ENCODE measurements around the gene LDLR. TPM values are rescaled to one million over a fixed set of nuclear protein-coding genes. Genes with fewer than 3 reads are reported as not detected.

Gene LDLR
- total and polyA plus RNA-seq, 2 donors (not counting 3 experiments of a cell fraction or from before 2014, with no cell fraction given) = 142 to 174 TPM

DNA sequence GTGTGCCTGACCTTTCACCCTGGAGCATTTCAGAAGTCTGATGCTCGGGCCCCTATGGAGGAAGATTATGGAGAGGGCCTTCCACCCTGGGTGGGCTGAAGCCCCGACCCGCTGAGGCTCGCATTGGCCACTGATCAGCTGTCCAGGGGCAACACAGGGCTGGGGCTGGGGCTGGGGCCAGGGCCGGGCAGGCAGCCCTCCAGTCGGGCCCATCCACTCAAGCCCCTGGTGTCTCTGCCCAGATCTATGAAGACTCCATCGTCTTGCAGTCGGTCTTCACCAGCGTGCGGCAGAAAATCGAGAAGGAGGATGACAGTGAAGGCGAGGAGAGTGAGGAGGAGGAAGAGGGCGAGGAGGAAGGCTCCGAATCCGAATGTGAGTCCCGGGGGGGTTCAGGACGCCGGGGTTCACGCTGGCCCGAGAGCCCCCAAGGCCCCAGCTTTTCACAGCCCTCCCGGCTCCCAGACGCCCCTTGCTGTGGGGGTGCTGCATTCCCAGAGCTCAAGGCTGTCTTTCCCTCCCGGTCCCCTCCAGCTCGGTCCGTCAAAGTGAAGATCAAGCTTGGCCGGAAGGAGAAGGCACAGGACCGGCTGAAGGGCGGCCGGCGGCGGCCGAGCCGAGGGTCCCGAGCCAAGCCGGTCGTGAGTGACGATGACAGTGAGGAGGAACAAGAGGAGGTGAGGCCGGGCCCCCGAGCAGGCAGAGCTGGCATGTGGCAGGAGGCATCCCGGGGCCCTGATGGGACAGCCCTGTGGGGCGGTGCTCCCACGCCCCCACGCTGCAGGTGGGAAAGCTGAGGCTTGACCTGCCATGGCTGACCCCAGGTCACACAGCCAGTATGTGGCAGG is 29.5 kb upstream of the LDLR start:
- H3K9me1 ChIP-seq (replicated peaks; ENCODE audit: control insufficient read depth, extremely low read depth, insufficient read depth, low read length) = no peaks in the 10 kb centered on the region
- no peaks in the 10 kb centered on the region for H4K20me1 ChIP-seq (replicated peaks; ENCODE audit: control insufficient read depth, extremely low read depth, insufficient read depth, low read length)
- no peak overlapping the region for H3K4me3 ChIP-seq (replicated peaks in 1 of 3; ENCODE audit: insufficient read depth in 1 of 3, low read depth in 1 of 3, low read length in 3 of 3)
- CTCF ChIA-PET = no interaction called here
- peaks cover 3 to 31% of the 10 kb centered on the region in 2 experiments for H3K36me3 ChIP-seq (ENCODE audit: control insufficient read depth in 2 of 2, extremely low read depth in 1 of 2, insufficient read depth in 2 of 2, low read length in 2 of 2)
- BruUV-seq (replicated peaks) = no TSS peak
- no peaks in the 10 kb centered on the region for H3K9me3 ChIP-seq (replicated peaks; ENCODE audit: control insufficient read depth, insufficient read depth, low read length)
- no peaks in the 10 kb centered on the region for H3K4me1 ChIP-seq (ENCODE audit: control insufficient read depth, extremely low read depth, insufficient read depth, low read length)
- no peak overlapping the region for H3K4me2 ChIP-seq (ENCODE audit: insufficient read depth, low read length)
- H3K9ac ChIP-seq (replicated peaks; ENCODE audit: extremely low read depth, insufficient read depth, low read length) = no peak overlapping the region
- intact Hi-C loops (cut with micrococcal nuclease) = no loop called here
- no peak overlapping the region for H3K27ac ChIP-seq (ENCODE audit: insufficient read depth, low read depth, low read length)
- POLR2A ChIA-PET = no interaction called here
- H3K27me3 ChIP-seq (ENCODE audit: control insufficient read depth in 2 of 2, insufficient read depth in 2 of 2, low read length in 2 of 2) = no peaks in the 10 kb centered on the region
- FAIRE-seq (no peak), DNase-seq (ENCODE audit: low read depth, low spot score) (no peak)
- H2AFZ ChIP-seq (ENCODE audit: low read depth, low read length) = no peak overlapping the region
- no peaks in the 10 kb centered on the region for H3K79me2 ChIP-seq (ENCODE audit: control insufficient read depth, insufficient read depth, low read length)
- TF ChIP-seq FOS (IDR thresholded peaks at IDR 0.05; ENCODE audit: borderline replicate concordance, insufficient read depth, low read length) (no peak), POLR2A (IDR thresholded peaks at IDR 0.05; ENCODE audit: low read depth, low read length) (no peak), GATA2 (IDR thresholded peaks at IDR 0.05; ENCODE audit: insufficient read depth, insufficient read length, low read depth, low read length) (no peak), JUN (IDR thresholded peaks at IDR 0.05; ENCODE audit: borderline replicate concordance, insufficient read depth, insufficient read length, low read depth) (no peak), EZH2 (IDR thresholded peaks at IDR 0.05; ENCODE audit: borderline replicate concordance, low read depth, low read length, severe bottlenecking) (no peak), MYC (IDR thresholded peaks at IDR 0.05; ENCODE audit: low read depth, low read length) (no peak), POLR2AphosphoS5 (IDR thresholded peaks at IDR 0.05; ENCODE audit: insufficient read depth, low read depth, low read length) (no peak)
- TF ChIP-seq, protein P1, sequence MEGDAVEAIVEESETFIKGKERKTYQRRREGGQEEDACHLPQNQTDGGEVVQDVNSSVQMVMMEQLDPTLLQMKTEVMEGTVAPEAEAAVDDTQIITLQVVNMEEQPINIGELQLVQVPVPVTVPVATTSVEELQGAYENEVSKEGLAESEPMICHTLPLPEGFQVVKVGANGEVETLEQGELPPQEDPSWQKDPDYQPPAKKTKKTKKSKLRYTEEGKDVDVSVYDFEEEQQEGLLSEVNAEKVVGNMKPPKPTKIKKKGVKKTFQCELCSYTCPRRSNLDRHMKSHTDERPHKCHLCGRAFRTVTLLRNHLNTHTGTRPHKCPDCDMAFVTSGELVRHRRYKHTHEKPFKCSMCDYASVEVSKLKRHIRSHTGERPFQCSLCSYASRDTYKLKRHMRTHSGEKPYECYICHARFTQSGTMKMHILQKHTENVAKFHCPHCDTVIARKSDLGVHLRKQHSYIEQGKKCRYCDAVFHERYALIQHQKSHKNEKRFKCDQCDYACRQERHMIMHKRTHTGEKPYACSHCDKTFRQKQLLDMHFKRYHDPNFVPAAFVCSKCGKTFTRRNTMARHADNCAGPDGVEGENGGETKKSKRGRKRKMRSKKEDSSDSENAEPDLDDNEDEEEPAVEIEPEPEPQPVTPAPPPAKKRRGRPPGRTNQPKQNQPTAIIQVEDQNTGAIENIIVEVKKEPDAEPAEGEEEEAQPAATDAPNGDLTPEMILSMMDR (IDR thresholded peaks at IDR 0.05; ENCODE audit: extremely low read depth in 1 of 2, insufficient read depth in 1 of 2, low read depth in 1 of 2, low read length in 2 of 2) = no peak
- TF ChIP-seq, protein P2, sequence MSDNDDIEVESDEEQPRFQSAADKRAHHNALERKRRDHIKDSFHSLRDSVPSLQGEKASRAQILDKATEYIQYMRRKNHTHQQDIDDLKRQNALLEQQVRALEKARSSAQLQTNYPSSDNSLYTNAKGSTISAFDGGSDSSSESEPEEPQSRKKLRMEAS (IDR thresholded peaks at IDR 0.05; ENCODE audit: insufficient read depth, insufficient read length) = no peak
- dilution Hi-C loops (cut with MboI; ENCODE audit: extremely low pct_ligation_motif_present, low sequenced_read_pairs) = no loop called here

Data from endothelial cell of umbilical vein (primary cell).